PFSK-1 (cell line): ENCODE data around the gene PRELID3B.

Experiments
- FOXP2 ChIP-seq: optimal IDR thresholded peaks from 2 replicates; pipeline ENCODE3; 2011; ENCODE audit warnings: borderline replicate concordance, control low read depth, inconsistent platforms; ENCODE audit not compliant: insufficient read depth; ENCODE audit errors: extremely low read length, extremely low read depth
- POLR2AphosphoS5 ChIP-seq: IDR thresholded peaks from 2 replicates; pipeline ENCODE4 v1.6.1; 2012; ENCODE audit warnings: low read depth, mild to moderate bottlenecking, control low read depth, low read length, moderate library complexity
- REST ChIP-seq, 2 experiments: IDR thresholded peaks; 2 replicates each; pipeline versions ENCODE4 v1.6.1 to v1.8.0; 2011 to 2012; ENCODE audit warnings: low read depth in 2 of 2, low read length in 2 of 2, control low read depth in 1 of 2, inconsistent platforms in 1 of 2, mild to moderate bottlenecking in 1 of 2, moderate library complexity in 1 of 2; ENCODE audit not compliant: insufficient read depth in 1 of 2
- SIN3A ChIP-seq: IDR thresholded peaks from 2 replicates; pipeline ENCODE4 v1.6.1; 2012; ENCODE audit warnings: mild to moderate bottlenecking, low read length, moderate library complexity, borderline replicate concordance; ENCODE audit not compliant: insufficient read depth
- TAF1 ChIP-seq: IDR thresholded peaks from 2 replicates; pipeline ENCODE4 v1.6.1; 2012; ENCODE audit warnings: low read length, control low read depth, borderline replicate concordance; ENCODE audit not compliant: insufficient read depth

GRCh38 chr20:59013031-59013951, 29.3 kb downstream of the PRELID3B start:
- no peak for TF ChIP-seq POLR2AphosphoS5
- TF ChIP-seq REST (IDR thresholded peaks at IDR 0.05; ENCODE audit: insufficient read depth in 1 of 2, low read depth in 2 of 2, low read length in 2 of 2) = no peak
- no peak for TF ChIP-seq TAF1
- no peak for TF ChIP-seq FOXP2
- TF ChIP-seq SIN3A = no peak
